Parathyroid adenoma (tissue), 2 donors: ENCODE results near the gene MYL1.

Experiments used
- H2AFZ ChIP-seq: fragments of 300-600 bp; sonication (generic); one replicate; pipeline ENCODE4 v1.7.0; 2017; ENCODE audit warnings: antibody characterized with exemption, mild to moderate bottlenecking
- H3K27ac ChIP-seq: fragments of 300-600 bp; sonication (generic); one replicate; pipeline ENCODE4 v1.7.0; 2017
- H3K27me3 ChIP-seq: fragments of 300-600 bp; sonication (generic); one replicate; pipeline ENCODE4 v1.7.0; 2017; ENCODE audit warnings: low read length; ENCODE audit not compliant: control insufficient read depth, insufficient read depth
- H3K36me3 ChIP-seq: fragments of 300-600 bp; sonication (generic); one replicate; pipeline ENCODE4 v1.7.0; 2017; ENCODE audit warnings: low read length; ENCODE audit not compliant: control insufficient read depth, insufficient read depth
- H3K4me1 ChIP-seq: fragments of 300-600 bp; sonication (generic); one replicate; pipeline ENCODE4 v1.7.0; 2017; ENCODE audit warnings: control low read depth
- H3K4me2 ChIP-seq: fragments of 300-600 bp; sonication (generic); one replicate; pipeline ENCODE4 v1.7.0; 2017; ENCODE audit warnings: low read length
- H3K4me3 ChIP-seq: fragments of 300-600 bp; sonication (generic); one replicate; pipeline ENCODE4 v1.7.0; 2017; ENCODE audit warnings: low read depth, low read length
- H3K79me2 ChIP-seq: fragments of 300-600 bp; sonication (generic); one replicate; pipeline ENCODE4 v1.7.0; 2017; ENCODE audit warnings: control low read depth
- H3K9ac ChIP-seq: fragments of 300-600 bp; sonication (generic); one replicate; pipeline ENCODE4 v1.7.0; 2017; ENCODE audit warnings: mild to moderate bottlenecking
- H3K9me3 ChIP-seq: fragments of 300-600 bp; sonication (generic); one replicate; pipeline ENCODE4 v1.7.0; 2017; ENCODE audit warnings: low read length; ENCODE audit not compliant: control insufficient read depth
- TF ChIP-seq, protein P1 (sequence below): fragments of 300-600 bp; sonication (generic); IDR thresholded peaks from one replicate; pipeline ENCODE4 v1.7.0; 2017; ENCODE audit warnings: antibody characterized with exemption, mild to moderate bottlenecking
- donor health status: primary hyperparathyroidism.

MYL1 gene

DNA sequence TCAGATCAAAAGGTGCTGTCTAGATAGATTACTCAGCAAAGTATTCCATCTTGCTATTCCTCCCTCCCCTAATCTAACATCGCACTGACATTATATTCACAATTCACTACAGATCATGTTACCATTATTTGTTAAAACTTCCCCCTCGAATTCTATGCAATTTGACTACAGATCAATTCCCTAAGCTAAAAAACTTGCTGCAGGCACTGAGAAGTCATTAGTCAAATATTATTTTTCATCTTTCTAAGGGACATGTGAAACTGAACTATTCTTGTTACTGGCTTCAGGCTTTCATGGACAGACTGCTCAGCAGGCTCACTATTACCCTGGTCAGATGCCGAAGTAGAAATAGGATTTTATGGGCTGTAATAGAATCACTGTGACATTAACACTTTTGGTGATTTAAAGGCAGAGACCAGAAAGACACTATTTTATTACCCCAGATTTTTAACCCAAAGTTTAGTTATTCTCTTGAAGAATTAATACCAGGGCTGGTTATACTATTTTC, 15.1 kb downstream of the MYL1 start:
- H3K9me3 ChIP-seq: no peaks in the 10 kb centered on the region
- H3K4me3 ChIP-seq: no peak overlapping the region
- no peaks in the 10 kb centered on the region for H3K36me3 ChIP-seq
- no peaks in the 10 kb centered on the region for H3K27me3 ChIP-seq
- no peak overlapping the region for H3K4me2 ChIP-seq
- no peak overlapping the region for H3K9ac ChIP-seq
- TF ChIP-seq, protein P1, sequence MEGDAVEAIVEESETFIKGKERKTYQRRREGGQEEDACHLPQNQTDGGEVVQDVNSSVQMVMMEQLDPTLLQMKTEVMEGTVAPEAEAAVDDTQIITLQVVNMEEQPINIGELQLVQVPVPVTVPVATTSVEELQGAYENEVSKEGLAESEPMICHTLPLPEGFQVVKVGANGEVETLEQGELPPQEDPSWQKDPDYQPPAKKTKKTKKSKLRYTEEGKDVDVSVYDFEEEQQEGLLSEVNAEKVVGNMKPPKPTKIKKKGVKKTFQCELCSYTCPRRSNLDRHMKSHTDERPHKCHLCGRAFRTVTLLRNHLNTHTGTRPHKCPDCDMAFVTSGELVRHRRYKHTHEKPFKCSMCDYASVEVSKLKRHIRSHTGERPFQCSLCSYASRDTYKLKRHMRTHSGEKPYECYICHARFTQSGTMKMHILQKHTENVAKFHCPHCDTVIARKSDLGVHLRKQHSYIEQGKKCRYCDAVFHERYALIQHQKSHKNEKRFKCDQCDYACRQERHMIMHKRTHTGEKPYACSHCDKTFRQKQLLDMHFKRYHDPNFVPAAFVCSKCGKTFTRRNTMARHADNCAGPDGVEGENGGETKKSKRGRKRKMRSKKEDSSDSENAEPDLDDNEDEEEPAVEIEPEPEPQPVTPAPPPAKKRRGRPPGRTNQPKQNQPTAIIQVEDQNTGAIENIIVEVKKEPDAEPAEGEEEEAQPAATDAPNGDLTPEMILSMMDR: no peak
- no peaks in the 10 kb centered on the region for H3K4me1 ChIP-seq
- H3K79me2 ChIP-seq: no peaks in the 10 kb centered on the region
- no peak overlapping the region for H2AFZ ChIP-seq
- no peak overlapping the region for H3K27ac ChIP-seq

DNA sequence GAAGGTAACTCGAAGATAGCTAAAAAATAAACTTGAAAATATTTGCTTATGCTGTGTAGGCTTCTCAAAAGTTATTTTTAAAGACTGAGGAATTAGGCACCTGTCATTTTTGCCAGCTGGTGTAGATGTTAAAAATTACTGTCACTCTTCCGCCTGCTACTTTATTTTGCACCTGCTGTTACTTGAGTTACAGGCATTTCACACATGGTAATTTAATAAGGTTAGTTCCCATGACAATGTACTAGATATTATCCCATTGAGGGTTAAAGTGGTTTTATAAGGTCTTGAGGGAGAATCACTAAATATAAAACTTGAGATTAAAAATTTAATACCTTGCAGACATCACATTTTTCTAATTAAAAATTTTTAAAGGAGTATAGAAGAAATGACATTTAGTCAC, 26.6 kb downstream of the MYL1 start:
- Histone ChIP-seq H3K4me3 (no peak overlapping the region), H3K36me3 (no peaks in the 10 kb centered on the region), H3K27ac (no peak overlapping the region), H3K9me3 (no peaks in the 10 kb centered on the region), H3K27me3 (no peaks in the 10 kb centered on the region), H3K9ac (no peak overlapping the region), H3K4me1 (no peaks in the 10 kb centered on the region), H3K4me2 (no peak overlapping the region), H3K79me2 (peaks cover 9% of the 10 kb centered on the region), H2AFZ (no peak overlapping the region)
- TF ChIP-seq, protein P1: no peak

DNA sequence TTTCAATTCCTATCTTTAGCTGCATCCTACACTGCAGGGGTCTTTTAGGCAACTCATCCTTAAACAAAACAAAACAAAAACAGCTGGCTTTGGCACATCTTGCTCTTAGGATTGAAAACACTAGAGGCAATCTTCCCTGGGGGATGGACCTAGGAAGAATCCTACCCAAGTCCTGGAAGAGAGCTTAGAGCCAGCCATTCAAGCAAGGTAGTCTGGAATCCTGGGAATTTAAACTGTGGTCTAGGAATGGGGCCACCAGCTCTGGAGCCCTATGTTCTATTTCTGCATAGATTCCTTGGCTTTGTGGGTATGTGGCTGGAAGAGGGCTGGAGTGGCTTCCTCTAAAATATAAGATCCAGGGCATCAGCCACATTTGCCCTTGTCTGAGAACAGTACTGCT, 27.7 kb downstream of the MYL1 start:
- H3K79me2 ChIP-seq: peaks cover 9% of the 10 kb centered on the region
- no peaks in the 10 kb centered on the region for H3K4me1 ChIP-seq
- no peak overlapping the region for H2AFZ ChIP-seq
- no peak overlapping the region for H3K9ac ChIP-seq
- no peak overlapping the region for H3K27ac ChIP-seq
- TF ChIP-seq, protein P1: no peak
- no peaks in the 10 kb centered on the region for H3K9me3 ChIP-seq
- H3K4me2 ChIP-seq: no peak overlapping the region
- no peaks in the 10 kb centered on the region for H3K27me3 ChIP-seq
- H3K36me3 ChIP-seq: no peaks in the 10 kb centered on the region
- no peak overlapping the region for H3K4me3 ChIP-seq

DNA sequence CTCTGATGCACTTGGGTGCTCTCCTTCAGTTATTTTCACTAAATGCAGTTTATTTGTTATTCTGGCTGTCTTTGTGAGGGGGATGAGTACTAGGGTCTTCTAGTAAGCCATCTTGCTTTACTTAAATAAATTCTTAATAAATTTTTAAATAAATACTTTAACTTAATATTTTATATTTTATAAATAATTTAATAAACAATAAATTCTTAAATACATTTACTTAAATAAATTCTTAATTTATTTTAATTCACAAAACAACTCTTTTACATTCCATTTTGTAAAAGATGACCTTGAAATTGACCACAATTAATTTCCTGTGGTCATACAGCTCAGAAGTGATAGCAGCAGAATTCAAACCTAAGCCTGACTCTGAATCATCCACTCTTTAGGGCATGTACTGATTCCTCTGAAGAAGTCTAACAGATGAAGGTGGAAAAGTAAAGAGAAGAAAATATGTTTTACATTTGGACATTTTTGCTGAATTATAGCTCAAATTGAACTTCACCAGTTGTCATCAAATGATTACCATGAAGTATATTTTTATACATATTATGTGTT, 28.8 kb downstream of the MYL1 start:
- no peaks in the 10 kb centered on the region for H3K36me3 ChIP-seq
- H3K27ac ChIP-seq: no peak overlapping the region
- H3K9ac ChIP-seq: no peak overlapping the region
- H3K4me2 ChIP-seq: no peak overlapping the region
- H3K27me3 ChIP-seq: no peaks in the 10 kb centered on the region
- TF ChIP-seq, protein P1: no peak
- H3K4me3 ChIP-seq: no peak overlapping the region
- H2AFZ ChIP-seq: no peak overlapping the region
- H3K9me3 ChIP-seq: no peaks in the 10 kb centered on the region
- H3K79me2 ChIP-seq: peaks cover 9% of the 10 kb centered on the region
- no peaks in the 10 kb centered on the region for H3K4me1 ChIP-seq

DNA sequence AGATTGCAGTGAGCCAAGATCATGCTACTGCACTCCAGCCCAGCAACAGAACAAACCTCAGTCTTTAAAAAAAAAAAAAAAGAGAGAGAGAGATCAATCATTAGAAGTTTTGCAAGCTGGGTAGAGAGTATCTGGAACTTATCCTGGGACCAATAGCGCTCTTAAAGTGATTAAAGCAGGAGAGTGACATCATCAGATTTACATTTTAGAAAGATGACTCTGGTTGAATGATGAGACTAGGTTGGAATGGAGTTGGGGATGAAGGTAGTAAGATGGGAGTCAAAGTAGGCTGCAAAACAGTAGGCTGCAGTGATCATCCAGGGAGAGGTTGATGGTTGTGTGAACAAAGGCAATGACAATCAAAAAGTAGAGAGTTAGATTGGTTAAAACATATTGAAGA, 37.8 kb downstream of the MYL1 start:
- TF ChIP-seq, protein P1: no peak
- H3K27ac ChIP-seq: no peak overlapping the region
- H3K4me1 ChIP-seq: no peaks in the 10 kb centered on the region
- H3K36me3 ChIP-seq: no peaks in the 10 kb centered on the region
- no peak overlapping the region for H3K9ac ChIP-seq
- no peaks in the 10 kb centered on the region for H3K9me3 ChIP-seq
- H3K79me2 ChIP-seq: peaks cover 8% of the 10 kb centered on the region
- H3K4me2 ChIP-seq: no peak overlapping the region
- no peak overlapping the region for H2AFZ ChIP-seq
- H3K27me3 ChIP-seq: no peaks in the 10 kb centered on the region
- H3K4me3 ChIP-seq: no peak overlapping the region
